22Rv1 (cell line): Measurements from ENCODE around the gene HOXD9.

Experiments used
- CTCF ChIP-seq: fragments of 450-650 bp; IDR thresholded peaks from 2 replicates; pipeline ENCODE4 v1.5.1; 2017; ENCODE audit warnings: mild to moderate bottlenecking
- ZFX ChIP-seq: fragments of 450-650 bp; IDR thresholded peaks from 2 replicates; pipeline ENCODE4 v1.6.1; 2017; ENCODE audit warnings: antibody characterized with exemption, borderline replicate concordance

GRCh38 chr2:176106581-176107539 is 15.7 kb upstream of the HOXD9 start, which contains the start of gene HOXD11:
- no peak for TF ChIP-seq CTCF
- no peak for TF ChIP-seq ZFX
